H9 (cell line): ENCODE results near the gene UBE4A. TPM values are rescaled to one million over a fixed set of nuclear protein-coding genes. Genes with fewer than 3 reads are reported as not detected.

ENCODE experiments used
- DNase-seq: peaks from one replicate; pipeline ENCODE4 v3.0.0-alpha.2; 2017
- H2AFZ ChIP-seq: one replicate; pipeline ENCODE4 v1.6.1; 2013; ENCODE audit warnings: mild to moderate bottlenecking, low read length, control low read depth, moderate library complexity
- H2AK5ac ChIP-seq: 2 replicates; pipeline ENCODE4 v1.6.1; 2013; ENCODE audit warnings: low read length, control low read depth, mixed read lengths; ENCODE audit not compliant: insufficient read length
- H2BK120ac ChIP-seq: one replicate; pipeline ENCODE4 v1.6.1; 2013; ENCODE audit warnings: low read depth, mild to moderate bottlenecking, low read length, control low read depth, inconsistent platforms; ENCODE audit not compliant: poor library complexity, severe bottlenecking
- H2BK12ac ChIP-seq: 2 replicates; pipeline ENCODE4 v1.6.1; 2013; ENCODE audit warnings: low read length, control low read depth, mixed read lengths, low read depth; ENCODE audit not compliant: insufficient read length
- H2BK15ac ChIP-seq: 2 replicates; pipeline ENCODE4 v1.6.1; 2013; ENCODE audit warnings: low read depth, low read length, control low read depth
- H2BK20ac ChIP-seq: one replicate; pipeline ENCODE4 v1.6.1; 2013; ENCODE audit warnings: low read depth, mild to moderate bottlenecking, low read length, control low read depth, inconsistent platforms; ENCODE audit not compliant: poor library complexity, severe bottlenecking
- H2BK5ac ChIP-seq: 2 replicates; pipeline ENCODE4 v1.6.1; 2013; ENCODE audit warnings: low read length, control low read depth, mixed read lengths; ENCODE audit not compliant: insufficient read length
- H3K14ac ChIP-seq: 2 replicates; pipeline ENCODE4 v1.6.1; 2013; ENCODE audit warnings: low read length, control low read depth; ENCODE audit not compliant: insufficient read depth
- H3K18ac ChIP-seq: 2 replicates; pipeline ENCODE4 v1.6.1; 2013; ENCODE audit warnings: low read depth, mild to moderate bottlenecking, mixed read lengths, low read length, control low read depth; ENCODE audit not compliant: insufficient read length
- H3K23ac ChIP-seq: 2 replicates; pipeline ENCODE4 v1.6.1; 2013; ENCODE audit warnings: low read length, control low read depth, mixed read lengths, low read depth; ENCODE audit not compliant: insufficient read length
- H3K23me2 ChIP-seq: 2 replicates; pipeline ENCODE4 v1.6.1; 2013; ENCODE audit warnings: low read depth, mild to moderate bottlenecking, mixed read lengths, low read length, control low read depth; ENCODE audit not compliant: insufficient read length, poor library complexity, severe bottlenecking
- H3K27ac ChIP-seq: 2 replicates; pipeline ENCODE4 v1.5.1; 2013; ENCODE audit warnings: low read length, control low read depth, mixed read lengths, low read depth; ENCODE audit not compliant: insufficient read length
- H3K27me3 ChIP-seq: 2 replicates; pipeline ENCODE4 v1.6.1; 2013; ENCODE audit warnings: low read length, control low read depth, inconsistent platforms; ENCODE audit not compliant: insufficient read depth
- H3K4ac ChIP-seq: 2 replicates; pipeline ENCODE4 v1.6.1; 2013; ENCODE audit warnings: low read depth, mild to moderate bottlenecking, control low read depth, inconsistent platforms, low read length, moderate library complexity
- H3K4me1 ChIP-seq: 2 replicates; pipeline ENCODE4 v1.6.1; 2013; ENCODE audit warnings: low read length, control low read depth, inconsistent platforms; ENCODE audit not compliant: insufficient read depth
- H3K4me2 ChIP-seq: 2 replicates; pipeline ENCODE4 v1.6.1; 2013; ENCODE audit warnings: low read length, control low read depth, mixed read lengths; ENCODE audit not compliant: insufficient read length, insufficient read depth
- H3K56ac ChIP-seq: 2 replicates; pipeline ENCODE4 v1.6.1; 2013; ENCODE audit warnings: low read depth, mild to moderate bottlenecking, mixed read lengths, low read length, control low read depth; ENCODE audit not compliant: insufficient read length
- H3K79me1 ChIP-seq: 2 replicates; pipeline ENCODE4 v1.6.1; 2013; ENCODE audit warnings: low read depth, mild to moderate bottlenecking, moderate library complexity, low read length, control low read depth, inconsistent platforms; ENCODE audit not compliant: insufficient read depth, poor library complexity, severe bottlenecking
- H3K79me2 ChIP-seq: 2 replicates; pipeline ENCODE4 v1.6.1; 2013; ENCODE audit warnings: low read length, control low read depth, inconsistent platforms; ENCODE audit not compliant: insufficient read depth
- H3K9ac ChIP-seq: 2 replicates; pipeline ENCODE4 v1.6.1; 2013; ENCODE audit warnings: low read length, control low read depth, mixed read lengths; ENCODE audit not compliant: insufficient read length; ENCODE audit errors: extremely low read depth
- H3K9me3 ChIP-seq: one replicate; pipeline ENCODE4 v1.6.1; 2013; ENCODE audit warnings: low read depth, low read length, inconsistent platforms; ENCODE audit not compliant: control insufficient read depth
- H3T11ph ChIP-seq: one replicate; pipeline ENCODE4 v1.6.1; 2013; ENCODE audit warnings: mild to moderate bottlenecking, low read length, control low read depth, inconsistent platforms
- H4K20me1 ChIP-seq: one replicate; pipeline ENCODE4 v1.6.1; 2013; ENCODE audit not compliant: control insufficient read depth, insufficient read length, insufficient read depth
- H4K5ac ChIP-seq: 2 replicates; pipeline ENCODE4 v1.6.1; 2013; ENCODE audit warnings: low read depth, mild to moderate bottlenecking, mixed read lengths, low read length, control low read depth; ENCODE audit not compliant: insufficient read length
- H4K8ac ChIP-seq: replicated peaks from 2 replicates; pipeline ENCODE4 v1.6.1; 2013; ENCODE audit warnings: low read length, control low read depth, mixed read lengths, low read depth; ENCODE audit not compliant: insufficient read length
- H4K91ac ChIP-seq: 2 replicates; pipeline ENCODE4 v1.6.1; 2013; ENCODE audit warnings: low read depth, mild to moderate bottlenecking, moderate library complexity, mixed read lengths, low read length, control low read depth; ENCODE audit not compliant: insufficient read length
- H3K27ac Mint-ChIP-seq, 3 experiments: 2 replicates in 2 of 3; 3 replicates in 1 of 3; pipeline ENCODE4 v1.8.0; 2020 to 2021; ENCODE audit warnings: mixed read lengths in 3 of 3, mild to moderate bottlenecking in 1 of 3, moderate library complexity in 1 of 3
- H3K27me3 Mint-ChIP-seq: 2 replicates; pipeline ENCODE4 v1.8.0; 2021; ENCODE audit warnings: low read depth, mild to moderate bottlenecking, moderate library complexity, mixed read lengths
- H3K36me3 Mint-ChIP-seq, 3 experiments: 2 replicates in 2 of 3; 3 replicates in 1 of 3; pipeline ENCODE4 v1.8.0; 2020 to 2021; ENCODE audit warnings: low read depth in 3 of 3, mixed read lengths in 3 of 3; ENCODE audit not compliant: insufficient read depth in 1 of 3
- H3K4me1 Mint-ChIP-seq, 2 experiments: 2 replicates each; pipeline ENCODE4 v1.8.0; 2020; ENCODE audit warnings: mixed read lengths in 2 of 2
- H3K4me3 Mint-ChIP-seq, 2 experiments: 2 replicates in 1 of 2; 3 replicates in 1 of 2; pipeline ENCODE4 v1.8.0; 2020 to 2021; ENCODE audit warnings: mild to moderate bottlenecking in 2 of 2, mixed read lengths in 2 of 2, moderate library complexity in 1 of 2
- H3K9me3 Mint-ChIP-seq, 2 experiments: 2 replicates in 1 of 2; 3 replicates in 1 of 2; pipeline ENCODE4 v1.8.0; 2020; ENCODE audit warnings: mild to moderate bottlenecking in 2 of 2, mixed read lengths in 2 of 2, moderate library complexity in 1 of 2
- CTCF ChIP-seq: fragments of 200-600 bp; sonication (generic); conservative IDR thresholded peaks from 3 replicates; pipeline ENCODE4 v1.8.0; 2021; ENCODE audit warnings: antibody characterized with exemption, mild to moderate bottlenecking
- WGBS: extraction: QIAGEN DNeasy Blood & Tissue Kit; methylation state at CpG from one replicate; pipeline ENCODE4 v1.1.7; 2013; ENCODE audit warnings: missing lambda C conversion rate, low lambda C conversion rate, mixed read lengths; ENCODE audit not compliant: insufficient read length; ENCODE audit errors: extremely low coverage; 5-methylcytosine and 5-hydroxymethylcytosine counted together
- total RNA-seq: library from RNA; stranded (reverse); gene quantifications from 2 replicates; pipeline ENCODE4 v1.2.1, GENCODE V29; 2021

Gene UBE4A
- total RNA-seq, 1 experiment from 2014 or later: 33.7 TPM

DNA sequence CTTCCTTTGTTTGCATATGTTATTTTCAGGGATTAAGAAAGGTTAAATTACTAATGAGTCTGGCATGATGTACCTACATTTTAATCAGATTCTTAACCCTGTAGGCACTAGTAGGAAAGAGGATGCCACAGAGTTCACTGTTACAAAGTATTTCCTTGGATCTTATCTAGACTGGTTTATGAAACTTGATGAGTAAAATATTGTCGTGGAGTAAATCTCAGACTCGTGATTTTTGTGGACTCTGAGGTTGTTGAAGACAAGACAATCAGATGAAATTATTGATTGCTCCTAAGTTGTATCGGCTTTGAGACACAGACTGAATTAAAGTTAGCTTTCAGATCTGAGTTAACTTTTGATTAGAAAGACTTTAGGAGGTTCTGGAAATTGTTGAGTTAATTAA, 82.9 kb downstream of the UBE4A start:
- H3K4me3 Mint-ChIP-seq: peak overlapping the region in 1 of 2 experiments; percentile 59; a peak in 2 of 5 replicates
- peaks cover 6 to 38% (median 8%) of the 10 kb centered on the region in 3 experiments; a peak in 6 of 7 replicates for H3K36me3 Mint-ChIP-seq

More for the DNA sequence above, 82.9 kb downstream of the UBE4A start:
- H3K4me1 ChIP-seq: 0 out of 2 replicates have a peak, but pooled peaks cover 4% of the 10 kb centered on the region
- Mint-ChIP-seq H3K9me3 (no peaks in the 10 kb centered on the region), H3K27ac (peak overlapping the region; percentile 5 to 65 (median 37); a peak in 3 of 7 replicates), H3K4me1 (peaks cover 52 to 65% of the 10 kb centered on the region in 2 experiments), H3K27me3 (no peaks in the 10 kb centered on the region)
- H2BK20ac ChIP-seq: no peak overlapping the region
- H3K14ac ChIP-seq: no peak overlapping the region
- H3K79me1 ChIP-seq: peaks cover 10% of the 10 kb centered on the region
- H3K23ac ChIP-seq: no peak overlapping the region
- no peak overlapping the region for H3T11ph ChIP-seq
- peaks cover 13% of the 10 kb centered on the region for H3K23me2 ChIP-seq
- H4K8ac ChIP-seq: no peak overlapping the region
- H3K18ac ChIP-seq: no peak overlapping the region
- H3K9me3 ChIP-seq: no peaks in the 10 kb centered on the region
- H4K91ac ChIP-seq: no peak overlapping the region
- no peak overlapping the region for H3K4ac ChIP-seq
- no peak overlapping the region for H4K5ac ChIP-seq
- no peak overlapping the region for H3K27ac ChIP-seq
- no peak for DNase-seq
- H3K27me3 ChIP-seq: no peaks in the 10 kb centered on the region
- WGBS: no CpG with 5 or more reads among the region's 3 CpGs
- H4K20me1 ChIP-seq: no peaks in the 10 kb centered on the region
- H3K79me2 ChIP-seq: peaks cover 57% of the 10 kb centered on the region; the same call in 1 of the 2 replicates
- no peak for TF ChIP-seq CTCF
- H2BK15ac ChIP-seq: no peak overlapping the region
- no peak overlapping the region for H2BK5ac ChIP-seq
- no peak overlapping the region for H2BK12ac ChIP-seq
- H3K56ac ChIP-seq: no peak overlapping the region
- peak overlapping the region; percentile 13 for H3K9ac ChIP-seq
- H2AFZ ChIP-seq: no peak overlapping the region
- H3K4me2 ChIP-seq: no peak overlapping the region
- no peak overlapping the region for H2AK5ac ChIP-seq
- no peak overlapping the region for H2BK120ac ChIP-seq
